B cell (primary cell): ENCODE measurements around the gene BEND3.

Experiments
- EZH2 ChIP-seq: IDR thresholded peaks from 2 replicates; pipeline ENCODE4 v1.6.1; 2012; ENCODE audit warnings: borderline replicate concordance, low read depth, mild to moderate bottlenecking, moderate library complexity, low read length; ENCODE audit not compliant: insufficient read depth, poor library complexity, severe bottlenecking
- TF ChIP-seq, protein P1 (sequence below): fragments of 200-600 bp; IDR thresholded peaks from one replicate; pipeline ENCODE4 v1.8.0; 2022; ENCODE audit warnings: antibody characterized with exemption, mild to moderate bottlenecking

DNA sequence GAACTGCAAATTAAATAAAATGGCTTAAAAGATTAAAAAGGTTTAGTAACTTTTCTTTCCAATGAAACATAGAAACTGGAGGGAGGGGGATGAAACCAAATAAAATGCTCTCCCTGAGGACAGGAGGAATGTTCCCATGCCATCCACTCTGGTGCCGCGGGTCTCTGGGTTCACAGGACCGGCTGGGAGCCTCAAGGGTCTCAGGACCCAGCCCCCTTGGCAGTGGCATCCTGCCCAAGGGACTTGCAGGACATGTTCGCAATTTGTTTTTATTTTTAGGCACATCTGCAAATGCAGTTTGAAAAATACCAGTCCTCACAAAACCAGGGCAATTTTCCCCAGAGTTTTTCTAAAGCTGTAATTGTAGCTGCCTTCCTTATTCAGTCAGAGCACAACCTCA is 7.5 kb downstream of the BEND3 start:
- no peak for TF ChIP-seq EZH2
- TF ChIP-seq, protein P1, sequence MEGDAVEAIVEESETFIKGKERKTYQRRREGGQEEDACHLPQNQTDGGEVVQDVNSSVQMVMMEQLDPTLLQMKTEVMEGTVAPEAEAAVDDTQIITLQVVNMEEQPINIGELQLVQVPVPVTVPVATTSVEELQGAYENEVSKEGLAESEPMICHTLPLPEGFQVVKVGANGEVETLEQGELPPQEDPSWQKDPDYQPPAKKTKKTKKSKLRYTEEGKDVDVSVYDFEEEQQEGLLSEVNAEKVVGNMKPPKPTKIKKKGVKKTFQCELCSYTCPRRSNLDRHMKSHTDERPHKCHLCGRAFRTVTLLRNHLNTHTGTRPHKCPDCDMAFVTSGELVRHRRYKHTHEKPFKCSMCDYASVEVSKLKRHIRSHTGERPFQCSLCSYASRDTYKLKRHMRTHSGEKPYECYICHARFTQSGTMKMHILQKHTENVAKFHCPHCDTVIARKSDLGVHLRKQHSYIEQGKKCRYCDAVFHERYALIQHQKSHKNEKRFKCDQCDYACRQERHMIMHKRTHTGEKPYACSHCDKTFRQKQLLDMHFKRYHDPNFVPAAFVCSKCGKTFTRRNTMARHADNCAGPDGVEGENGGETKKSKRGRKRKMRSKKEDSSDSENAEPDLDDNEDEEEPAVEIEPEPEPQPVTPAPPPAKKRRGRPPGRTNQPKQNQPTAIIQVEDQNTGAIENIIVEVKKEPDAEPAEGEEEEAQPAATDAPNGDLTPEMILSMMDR: no peak
